H9 (cell line): ENCODE results near the gene DDX49. TPM values are rescaled to one million over a fixed set of nuclear protein-coding genes. Genes with fewer than 3 reads are reported as not detected.
A peak's percentile ranks its signal among the peaks of the same experiment; 100 is the strongest.

Experiments
- DNase-seq: peaks from one replicate; pipeline ENCODE4 v3.0.0-alpha.2; 2017
- H2AFZ ChIP-seq: one replicate; pipeline ENCODE4 v1.6.1; 2013; ENCODE audit warnings: mild to moderate bottlenecking, low read length, control low read depth, moderate library complexity
- H2AK5ac ChIP-seq: 2 replicates; pipeline ENCODE4 v1.6.1; 2013; ENCODE audit warnings: low read length, control low read depth, mixed read lengths; ENCODE audit not compliant: insufficient read length
- H2BK120ac ChIP-seq: one replicate; pipeline ENCODE4 v1.6.1; 2013; ENCODE audit warnings: low read depth, mild to moderate bottlenecking, low read length, control low read depth, inconsistent platforms; ENCODE audit not compliant: poor library complexity, severe bottlenecking
- H2BK12ac ChIP-seq: 2 replicates; pipeline ENCODE4 v1.6.1; 2013; ENCODE audit warnings: low read length, control low read depth, mixed read lengths, low read depth; ENCODE audit not compliant: insufficient read length
- H2BK15ac ChIP-seq: 2 replicates; pipeline ENCODE4 v1.6.1; 2013; ENCODE audit warnings: low read depth, low read length, control low read depth
- H2BK20ac ChIP-seq: one replicate; pipeline ENCODE4 v1.6.1; 2013; ENCODE audit warnings: low read depth, mild to moderate bottlenecking, low read length, control low read depth, inconsistent platforms; ENCODE audit not compliant: poor library complexity, severe bottlenecking
- H2BK5ac ChIP-seq: 2 replicates; pipeline ENCODE4 v1.6.1; 2013; ENCODE audit warnings: low read length, control low read depth, mixed read lengths; ENCODE audit not compliant: insufficient read length
- H3K14ac ChIP-seq: 2 replicates; pipeline ENCODE4 v1.6.1; 2013; ENCODE audit warnings: low read length, control low read depth; ENCODE audit not compliant: insufficient read depth
- H3K18ac ChIP-seq: 2 replicates; pipeline ENCODE4 v1.6.1; 2013; ENCODE audit warnings: low read depth, mild to moderate bottlenecking, mixed read lengths, low read length, control low read depth; ENCODE audit not compliant: insufficient read length
- H3K23ac ChIP-seq: 2 replicates; pipeline ENCODE4 v1.6.1; 2013; ENCODE audit warnings: low read length, control low read depth, mixed read lengths, low read depth; ENCODE audit not compliant: insufficient read length
- H3K23me2 ChIP-seq: 2 replicates; pipeline ENCODE4 v1.6.1; 2013; ENCODE audit warnings: low read depth, mild to moderate bottlenecking, mixed read lengths, low read length, control low read depth; ENCODE audit not compliant: insufficient read length, poor library complexity, severe bottlenecking
- H3K27ac ChIP-seq: 2 replicates; pipeline ENCODE4 v1.5.1; 2013; ENCODE audit warnings: low read length, control low read depth, mixed read lengths, low read depth; ENCODE audit not compliant: insufficient read length
- H3K27me3 ChIP-seq: 2 replicates; pipeline ENCODE4 v1.6.1; 2013; ENCODE audit warnings: low read length, control low read depth, inconsistent platforms; ENCODE audit not compliant: insufficient read depth
- H3K4ac ChIP-seq: 2 replicates; pipeline ENCODE4 v1.6.1; 2013; ENCODE audit warnings: low read depth, mild to moderate bottlenecking, control low read depth, inconsistent platforms, low read length, moderate library complexity
- H3K4me1 ChIP-seq: 2 replicates; pipeline ENCODE4 v1.6.1; 2013; ENCODE audit warnings: low read length, control low read depth, inconsistent platforms; ENCODE audit not compliant: insufficient read depth
- H3K4me2 ChIP-seq: 2 replicates; pipeline ENCODE4 v1.6.1; 2013; ENCODE audit warnings: low read length, control low read depth, mixed read lengths; ENCODE audit not compliant: insufficient read length, insufficient read depth
- H3K56ac ChIP-seq: 2 replicates; pipeline ENCODE4 v1.6.1; 2013; ENCODE audit warnings: low read depth, mild to moderate bottlenecking, mixed read lengths, low read length, control low read depth; ENCODE audit not compliant: insufficient read length
- H3K79me1 ChIP-seq: 2 replicates; pipeline ENCODE4 v1.6.1; 2013; ENCODE audit warnings: low read depth, mild to moderate bottlenecking, moderate library complexity, low read length, control low read depth, inconsistent platforms; ENCODE audit not compliant: insufficient read depth, poor library complexity, severe bottlenecking
- H3K79me2 ChIP-seq: 2 replicates; pipeline ENCODE4 v1.6.1; 2013; ENCODE audit warnings: low read length, control low read depth, inconsistent platforms; ENCODE audit not compliant: insufficient read depth
- H3K9ac ChIP-seq: 2 replicates; pipeline ENCODE4 v1.6.1; 2013; ENCODE audit warnings: low read length, control low read depth, mixed read lengths; ENCODE audit not compliant: insufficient read length; ENCODE audit errors: extremely low read depth
- H3K9me3 ChIP-seq: one replicate; pipeline ENCODE4 v1.6.1; 2013; ENCODE audit warnings: low read depth, low read length, inconsistent platforms; ENCODE audit not compliant: control insufficient read depth
- H3T11ph ChIP-seq: one replicate; pipeline ENCODE4 v1.6.1; 2013; ENCODE audit warnings: mild to moderate bottlenecking, low read length, control low read depth, inconsistent platforms
- H4K20me1 ChIP-seq: one replicate; pipeline ENCODE4 v1.6.1; 2013; ENCODE audit not compliant: control insufficient read depth, insufficient read length, insufficient read depth
- H4K5ac ChIP-seq: 2 replicates; pipeline ENCODE4 v1.6.1; 2013; ENCODE audit warnings: low read depth, mild to moderate bottlenecking, mixed read lengths, low read length, control low read depth; ENCODE audit not compliant: insufficient read length
- H4K8ac ChIP-seq: replicated peaks from 2 replicates; pipeline ENCODE4 v1.6.1; 2013; ENCODE audit warnings: low read length, control low read depth, mixed read lengths, low read depth; ENCODE audit not compliant: insufficient read length
- H4K91ac ChIP-seq: 2 replicates; pipeline ENCODE4 v1.6.1; 2013; ENCODE audit warnings: low read depth, mild to moderate bottlenecking, moderate library complexity, mixed read lengths, low read length, control low read depth; ENCODE audit not compliant: insufficient read length
- H3K27ac Mint-ChIP-seq, 3 experiments: 2 replicates in 2 of 3; 3 replicates in 1 of 3; pipeline ENCODE4 v1.8.0; 2020 to 2021; ENCODE audit warnings: mixed read lengths in 3 of 3, mild to moderate bottlenecking in 1 of 3, moderate library complexity in 1 of 3
- H3K27me3 Mint-ChIP-seq: 2 replicates; pipeline ENCODE4 v1.8.0; 2021; ENCODE audit warnings: low read depth, mild to moderate bottlenecking, moderate library complexity, mixed read lengths
- H3K36me3 Mint-ChIP-seq, 3 experiments: 2 replicates in 2 of 3; 3 replicates in 1 of 3; pipeline ENCODE4 v1.8.0; 2020 to 2021; ENCODE audit warnings: low read depth in 3 of 3, mixed read lengths in 3 of 3; ENCODE audit not compliant: insufficient read depth in 1 of 3
- H3K4me1 Mint-ChIP-seq, 2 experiments: 2 replicates each; pipeline ENCODE4 v1.8.0; 2020; ENCODE audit warnings: mixed read lengths in 2 of 2
- H3K4me3 Mint-ChIP-seq, 2 experiments: 2 replicates in 1 of 2; 3 replicates in 1 of 2; pipeline ENCODE4 v1.8.0; 2020 to 2021; ENCODE audit warnings: mild to moderate bottlenecking in 2 of 2, mixed read lengths in 2 of 2, moderate library complexity in 1 of 2
- H3K9me3 Mint-ChIP-seq, 2 experiments: 2 replicates in 1 of 2; 3 replicates in 1 of 2; pipeline ENCODE4 v1.8.0; 2020; ENCODE audit warnings: mild to moderate bottlenecking in 2 of 2, mixed read lengths in 2 of 2, moderate library complexity in 1 of 2
- CTCF ChIP-seq: fragments of 200-600 bp; sonication (generic); conservative IDR thresholded peaks from 3 replicates; pipeline ENCODE4 v1.8.0; 2021; ENCODE audit warnings: antibody characterized with exemption, mild to moderate bottlenecking
- WGBS: extraction: QIAGEN DNeasy Blood & Tissue Kit; methylation state at CpG from one replicate; pipeline ENCODE4 v1.1.7; 2013; ENCODE audit warnings: missing lambda C conversion rate, low lambda C conversion rate, mixed read lengths; ENCODE audit not compliant: insufficient read length; ENCODE audit errors: extremely low coverage; 5-methylcytosine and 5-hydroxymethylcytosine counted together
- total RNA-seq: library from RNA; stranded (reverse); gene quantifications from 2 replicates; pipeline ENCODE4 v1.2.1, GENCODE V29; 2021

DDX49 gene
- total RNA-seq, 1 experiment from 2014 or later, result 52.3 TPM

- H3K27me3 ChIP-seq, result no peaks in the 10 kb centered on the region; the same call in 1 of the 2 replicates
- H2AFZ ChIP-seq, result no peak overlapping the region
- WGBS, result no CpG with 5 or more reads among the region's 28 CpGs
- H2AK5ac ChIP-seq, result no peak overlapping the region
- peaks cover 7% of the 10 kb centered on the region for H3K23me2 ChIP-seq
- H3K79me2 ChIP-seq, result no peaks in the 10 kb centered on the region
- H4K8ac ChIP-seq, result no peak overlapping the region
- Mint-ChIP-seq H3K27ac (no peak overlapping the region), H3K36me3 (peaks cover 0 to 6% (median 0%) of the 10 kb centered on the region in 3 experiments; a peak in 5 of 7 replicates), H3K4me3 (peak overlapping the region; percentile 78 to 80), H3K9me3 (no peaks in the 10 kb centered on the region), H3K4me1 (peaks cover 0 to 10% of the 10 kb centered on the region in 2 experiments; a peak in 1 of 4 replicates), H3K27me3 (peaks cover 17% of the 10 kb centered on the region)
- no peak overlapping the region for H3K18ac ChIP-seq
- H3K23ac ChIP-seq, result no peak overlapping the region
- H3K27ac ChIP-seq, result no peak overlapping the region
- TF ChIP-seq CTCF, result no peak
- no peak overlapping the region for H3K56ac ChIP-seq
- H3K4me1 ChIP-seq, result no peaks in the 10 kb centered on the region
- no peak overlapping the region for H3T11ph ChIP-seq
- no peaks in the 10 kb centered on the region for H3K9me3 ChIP-seq
- no peak overlapping the region for H3K9ac ChIP-seq
- H3K4ac ChIP-seq, result no peak overlapping the region
- no peak overlapping the region for H2BK15ac ChIP-seq
- H2BK120ac ChIP-seq, result no peak overlapping the region
- no peak overlapping the region for H4K91ac ChIP-seq
- peak overlapping the region; percentile 33 for H3K4me2 ChIP-seq
- H4K20me1 ChIP-seq, result no peaks in the 10 kb centered on the region
- H2BK20ac ChIP-seq, result no peak overlapping the region
- peak; percentile 62 for DNase-seq
- no peak overlapping the region for H2BK5ac ChIP-seq
- no peak overlapping the region; the same call in 1 of the 2 replicates for H3K14ac ChIP-seq
- H4K5ac ChIP-seq, result no peak overlapping the region
- no peak overlapping the region for H2BK12ac ChIP-seq
- H3K79me1 ChIP-seq, result no peaks in the 10 kb centered on the region
Observed at GRCh38 chr19:18894254-18895037, 25.1 kb upstream of the DDX49 start.
